GM12878 (cell line): Measurements from ENCODE around the gene IPP. TPM values are rescaled to one million over a fixed set of nuclear protein-coding genes. Genes with fewer than 3 reads are reported as not detected.

ENCODE experiments used
- ATAC-seq: fragments of 200-7000 bp; cut with Tn5 transposase; 3 replicates; pipeline ENCODE4 v1.9.1; 2020; ENCODE audit warnings: mild to moderate bottlenecking, moderate library complexity
- BruUV-seq: library from RNA; stranded (reverse); fragments of 400-500 nt; replicated peaks from 2 replicates; lab custom pipeline; 2021; lab: Mats Ljungman, UMichigan
- CTCF ChIA-PET: fragments of 300-600 bp; sonication (Branson Sonifier 250); formaldehyde crosslinking; extraction: SDS; loops from one replicate; lab custom pipeline; 2021; ENCODE audit warnings: inconsistent platforms; lab: Yijun Ruan, JAX
- POLR2A ChIA-PET: fragments of 350-600 bp; formaldehyde crosslinking; extraction: SDS; loops from one replicate; lab custom pipeline; 2021; ENCODE audit warnings: inconsistent platforms; lab: Charles Lee
- RAD21 ChIA-PET: fragments of 300-600 bp; sonication (Branson Sonifier 250); formaldehyde crosslinking; loops from one replicate; lab custom pipeline; 2023; ENCODE audit warnings: antibody characterized with exemption; ENCODE audit not compliant: unreplicated experiment; lab: Charles Lee
- SMC1A ChIA-PET: fragments of 300-600 bp; sonication (Branson Sonifier 250); formaldehyde crosslinking; loops from one replicate; lab custom pipeline; 2023; ENCODE audit not compliant: unreplicated experiment, uncharacterized antibody; lab: Charles Lee
- DNase-seq: peaks from one replicate; pipeline ENCODE4 v3.0.0-alpha.2; 2011; ENCODE audit warnings: low read depth, low spot score
- FAIRE-seq: peaks from 3 replicates; lab custom pipeline; 2011; peaks lifted over from hg19 to GRCh38; lab: Jason Lieb, UNC
- H2AFZ ChIP-seq: 2 replicates; pipeline ENCODE4 v1.6.0; 2011; ENCODE audit warnings: low read depth, low read length, control low read depth; ENCODE audit not compliant: control insufficient read depth
- H3K27ac ChIP-seq: 2 replicates; pipeline ENCODE4 v1.5.1; 2011; ENCODE audit warnings: control low read depth; ENCODE audit not compliant: control insufficient read depth, insufficient read depth
- H3K27me3 ChIP-seq, 2 experiments: replicated peaks in 1 of 2; 2 replicates each; pipeline versions ENCODE4 v1.6.0 to v1.6.1; 2011; ENCODE audit warnings: low read length in 1 of 2; ENCODE audit not compliant: control insufficient read depth in 2 of 2, insufficient read depth in 2 of 2
- H3K36me3 ChIP-seq, 2 experiments: 2 replicates each; pipeline ENCODE4 v1.5.1; 2011; ENCODE audit warnings: low read length in 1 of 2; ENCODE audit not compliant: control insufficient read depth in 2 of 2, insufficient read depth in 2 of 2
- H3K4me1 ChIP-seq: 2 replicates; pipeline ENCODE4 v1.6.1; 2011; ENCODE audit warnings: mild to moderate bottlenecking, low read length, moderate library complexity, mixed read lengths; ENCODE audit not compliant: control insufficient read depth, insufficient read depth
- H3K4me2 ChIP-seq: 2 replicates; pipeline ENCODE4 v1.6.0; 2011; ENCODE audit warnings: control low read depth; ENCODE audit not compliant: control insufficient read depth, insufficient read depth
- H3K4me3 ChIP-seq: fragments of 200-600 bp; sonication (generic); 2 replicates; pipeline ENCODE4 v1.5.1; 2016
- H3K79me2 ChIP-seq: 2 replicates; pipeline ENCODE4 v1.6.0; 2011; ENCODE audit warnings: low read length; ENCODE audit not compliant: control insufficient read depth, insufficient read depth
- H3K9ac ChIP-seq: 2 replicates; pipeline ENCODE4 v1.8.0; 2011; ENCODE audit warnings: low read length, control low read depth, mixed read lengths; ENCODE audit not compliant: control insufficient read depth, insufficient read depth
- H3K9me3 ChIP-seq: replicated peaks from 3 replicates; pipeline ENCODE4 v1.5.1; 2011; ENCODE audit warnings: mild to moderate bottlenecking, low read length; ENCODE audit not compliant: control insufficient read depth, insufficient read depth
- H4K20me1 ChIP-seq: 2 replicates; pipeline ENCODE4 v1.6.0; 2011; ENCODE audit not compliant: control insufficient read depth, insufficient read depth
- BCL3 ChIP-seq: IDR thresholded peaks from 2 replicates; pipeline ENCODE4 v1.6.1; 2011; ENCODE audit warnings: borderline replicate concordance, low read depth, mild to moderate bottlenecking, moderate library complexity, low read length; ENCODE audit not compliant: insufficient read depth, poor library complexity, severe bottlenecking
- E4F1 ChIP-seq: fragments of 450-650 bp; IDR thresholded peaks from 2 replicates; pipeline ENCODE4 v1.6.1; 2018; ENCODE audit warnings: borderline replicate concordance, mild to moderate bottlenecking; ENCODE audit not compliant: partially characterized antibody
- HDAC2 ChIP-seq: fragments of 200-600 bp; sonication (generic); IDR thresholded peaks from 2 replicates; pipeline ENCODE4 v1.6.1; 2017
- PAX8 ChIP-seq: fragments of 450-650 bp; IDR thresholded peaks from 2 replicates; pipeline ENCODE4 v1.6.1; 2017; ENCODE audit warnings: mild to moderate bottlenecking, moderate library complexity
- POLR2AphosphoS2 ChIP-seq: IDR thresholded peaks from 2 replicates; pipeline ENCODE4 v1.6.1; 2011; ENCODE audit warnings: low read depth, mild to moderate bottlenecking, low read length, improper control_type of control experiment, moderate library complexity
- TAF1 ChIP-seq: IDR thresholded peaks from 2 replicates; pipeline ENCODE4 v1.6.1; 2011; ENCODE audit warnings: mild to moderate bottlenecking, low read depth, low read length, borderline replicate concordance
- TARDBP ChIP-seq: IDR thresholded peaks from 2 replicates; pipeline ENCODE4 v1.6.1; 2016; ENCODE audit warnings: borderline replicate concordance
- ZBTB40 ChIP-seq: fragments of 450-650 bp; IDR thresholded peaks from 2 replicates; pipeline ENCODE4 v1.6.1; 2016; ENCODE audit warnings: mild to moderate bottlenecking, moderate library complexity, borderline replicate concordance
- ZSCAN29 ChIP-seq: fragments of 450-650 bp; IDR thresholded peaks from 2 replicates; pipeline ENCODE4 v1.6.1; 2017; ENCODE audit warnings: mild to moderate bottlenecking, moderate library complexity
- WGBS: methylation state at CpG from one replicate; pipeline ENCODE4 v1.1.6; 2016; ENCODE audit warnings: low lambda C conversion rate; ENCODE audit not compliant: insufficient replicate concordance, insufficient coverage; ENCODE audit errors: missing lambda C conversion rate; 5-methylcytosine and 5-hydroxymethylcytosine counted together
- in situ Hi-C: fragments of 300-500 bp; cut with MboI; formaldehyde crosslinking; loops from 9 replicates; pipeline ENCODE4 v1.14.3; 2018; ENCODE audit warnings: mixed read lengths
- intact Hi-C: fragments of 100-400 bp; cut with micrococcal nuclease; formaldehyde crosslinking; loops from one replicate; pipeline ENCODE4 v1.14.2; 2022; ENCODE audit not compliant: unreplicated experiment
- polyA plus RNA-seq, 11 experiments: library from polyadenylated mRNA; depleted of rRNA in 4 of 11; unstranded in 6 of 11; stranded (reverse) in 5 of 11; fragments of >200 nt; fragmentation: Nextera tagmentation in 4 of 11; fragmentation: Illumina TruSeq in 1 of 11; extraction: Ambion mirVana in 4 of 11; extraction: Trizol in 1 of 11; gene quantifications; 1 replicate in 1 of 11; 2 replicates in 10 of 11; pipeline versions ENCODE4 v1.2.1 to v1.2.3, GENCODE V29; 2011 to 2016; ENCODE audit warnings: inconsistent platforms in 2 of 11, missing spikeins in 2 of 11, low read depth in 1 of 11
- total RNA-seq, 4 experiments: library from RNA; depleted of rRNA in 3 of 4; stranded (reverse); fragments of >200 nt in 3 of 4; fragmentation: Illumina TruSeq in 1 of 4; extraction: Trizol in 1 of 4; gene quantifications; 2 replicates each; pipeline versions ENCODE4 v1.2.1 to v1.2.3, GENCODE V29; 2013 to 2021
- TF ChIP-seq, protein P1 (sequence below): fragments of 450-650 bp; IDR thresholded peaks from 2 replicates; pipeline ENCODE4 v1.6.1; 2017; ENCODE audit warnings: low read depth, mild to moderate bottlenecking, moderate library complexity

The IPP gene
- total and polyA plus RNA-seq, 10 of the 15 experiments (the other 5 are each of a cell fraction or from before 2014, with no cell fraction given) = 4.7 to 15.0 (median 10.4) TPM

DNA sequence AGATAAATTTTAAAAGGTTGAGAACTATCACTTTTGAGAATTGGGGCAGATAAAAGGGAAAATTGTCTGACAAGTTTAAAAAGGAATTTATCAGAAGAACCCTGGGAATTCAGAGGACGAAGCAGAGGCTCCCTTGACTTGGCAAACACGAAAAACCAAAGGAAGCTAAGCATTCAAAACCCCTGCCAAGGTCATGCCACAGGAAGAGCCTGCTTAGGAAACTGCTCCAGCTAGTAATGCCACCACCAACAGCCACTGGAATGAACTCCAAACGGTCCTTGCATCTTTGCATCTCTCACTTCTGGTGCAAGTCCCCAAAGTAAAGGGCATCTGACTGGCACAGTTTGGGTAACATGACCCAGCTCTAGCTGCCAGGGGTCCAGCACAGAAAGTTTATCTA lies 71.3 kb downstream of the IPP start:
- ATAC-seq = no peak
- H3K4me1 ChIP-seq = peaks cover 2% of the 10 kb centered on the region; the same call in 1 of the 2 replicates
- peaks cover 0 to 4% of the 10 kb centered on the region in 2 experiments; a peak in 3 of 4 replicates for H3K36me3 ChIP-seq
- SMC1A ChIA-PET = interaction anchor here (0.7 to 2.1 kb wide), 4 partner anchors 8 to 71 kb away, joined by 3 to 4 read pairs (median 3); no protein-coding TSS in a partner anchor
- CTCF ChIA-PET = interaction anchor here (1.4 kb wide), 1 partner anchor 545 kb away, joined by 3 read pairs; no protein-coding TSS in a partner anchor
- no peak overlapping the region for H2AFZ ChIP-seq
- H3K79me2 ChIP-seq = peaks cover 91% of the 10 kb centered on the region
- 20% methylated on average over 3 of the region's 3 CpGs for WGBS
- no peaks in the 10 kb centered on the region for H3K27me3 ChIP-seq
- no peak overlapping the region; the same call in 1 of the 2 replicates for H3K4me3 ChIP-seq
- no peak for FAIRE-seq
- H3K4me2 ChIP-seq = no peak overlapping the region
- H4K20me1 ChIP-seq = peaks cover 3% of the 10 kb centered on the region; the same call in 1 of the 2 replicates
- no peak overlapping the region for H3K27ac ChIP-seq
- H3K9ac ChIP-seq = no peak overlapping the region
- no peak for DNase-seq
- H3K9me3 ChIP-seq = no peaks in the 10 kb centered on the region
- intact Hi-C loops = no loop called here
- TF ChIP-seq TARDBP (no peak), TAF1 (no peak), HDAC2 (no peak), BCL3 (no peak), POLR2AphosphoS2 (no peak), PAX8 (no peak), ZBTB40 (no peak), ZSCAN29 (no peak), E4F1 (no peak)
- TF ChIP-seq, protein P1, sequence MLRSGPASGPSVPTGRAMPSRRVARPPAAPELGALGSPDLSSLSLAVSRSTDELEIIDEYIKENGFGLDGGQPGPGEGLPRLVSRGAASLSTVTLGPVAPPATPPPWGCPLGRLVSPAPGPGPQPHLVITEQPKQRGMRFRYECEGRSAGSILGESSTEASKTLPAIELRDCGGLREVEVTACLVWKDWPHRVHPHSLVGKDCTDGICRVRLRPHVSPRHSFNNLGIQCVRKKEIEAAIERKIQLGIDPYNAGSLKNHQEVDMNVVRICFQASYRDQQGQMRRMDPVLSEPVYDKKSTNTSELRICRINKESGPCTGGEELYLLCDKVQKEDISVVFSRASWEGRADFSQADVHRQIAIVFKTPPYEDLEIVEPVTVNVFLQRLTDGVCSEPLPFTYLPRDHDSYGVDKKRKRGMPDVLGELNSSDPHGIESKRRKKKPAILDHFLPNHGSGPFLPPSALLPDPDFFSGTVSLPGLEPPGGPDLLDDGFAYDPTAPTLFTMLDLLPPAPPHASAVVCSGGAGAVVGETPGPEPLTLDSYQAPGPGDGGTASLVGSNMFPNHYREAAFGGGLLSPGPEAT = no peak
- TF ChIP-seq, all 136 proteins: peak for 0
- in situ Hi-C loops = no loop called here
- RAD21 ChIA-PET = interaction anchor here (0.6 kb wide), 1 partner anchor 80 kb away, joined by 3 read pairs; no protein-coding TSS in a partner anchor
- no TSS peak for BruUV-seq
- POLR2A ChIA-PET = interaction anchor here (0.5 to 1.7 kb wide), 2 partner anchors 10 to 260 kb away, joined by 3 to 12 read pairs; no protein-coding TSS in a partner anchor
